GM18870 (cell line): ENCODE data around the gene TAB3.
"Not testable (repeated sequence)": the region's sequence is repeated elsewhere in the genome, so short reads cannot be mapped to it uniquely, and the experiment has no call there.

Source experiments
- ATAC-seq: cut with Tn5 transposase; IDR thresholded peaks from one replicate; pipeline ENCODE4 v1.9.1; 2021; ENCODE audit warnings: moderate library complexity; ENCODE audit not compliant: unreplicated experiment

Gene TAB3

GRCh38 chrX:30822068-30822681, 66.9 kb downstream of the TAB3 start:
- peak; percentile 81 for ATAC-seq

DNA sequence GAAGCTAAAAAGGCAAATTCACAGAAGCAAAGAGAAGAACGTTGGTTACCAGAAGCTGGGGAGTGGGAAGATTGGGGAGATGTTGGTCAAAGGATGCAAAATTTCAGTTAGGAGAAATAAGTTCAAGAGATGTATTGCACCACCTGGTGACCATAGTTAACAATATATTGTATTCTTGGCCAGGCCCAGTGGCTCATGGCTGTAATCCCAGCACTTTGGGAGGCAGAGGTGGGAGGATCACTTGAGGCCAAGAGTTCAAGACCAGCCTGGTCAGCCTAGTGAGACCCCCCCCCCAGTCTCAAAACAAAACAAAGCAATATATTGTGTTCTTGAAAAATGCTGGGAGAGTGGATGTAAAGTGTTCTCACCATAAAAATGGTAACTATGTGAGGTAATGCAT, 67.9 kb downstream of the TAB3 start:
- ATAC-seq = no peak

DNA sequence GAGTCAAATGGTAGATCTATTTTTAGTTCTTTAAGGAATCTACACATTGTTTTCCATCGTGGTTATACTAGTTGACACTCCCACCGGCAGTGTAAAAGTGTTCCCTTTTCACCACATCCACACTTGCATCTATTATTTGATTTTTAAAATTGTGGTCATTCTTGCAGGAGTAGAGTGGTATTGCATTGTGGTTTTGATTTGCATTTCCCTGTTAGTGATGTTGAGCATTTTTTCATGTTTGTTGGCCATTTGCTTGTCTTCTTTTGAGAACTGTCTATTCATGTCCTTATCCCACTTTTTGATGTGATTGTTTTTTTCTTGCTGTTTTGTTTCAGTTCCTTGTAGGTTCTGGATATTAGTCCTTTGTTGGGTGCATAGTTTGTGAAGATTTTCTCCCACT, 70.0 kb downstream of the TAB3 start:
- ATAC-seq = no peak

- no peak for ATAC-seq
These were observed 73.0 kb downstream of the TAB3 start for GRCh38 chrX:30816079-30816478.

GRCh38 chrX:30814978-30815377, 74.1 kb downstream of the TAB3 start:
- no peak for ATAC-seq

DNA sequence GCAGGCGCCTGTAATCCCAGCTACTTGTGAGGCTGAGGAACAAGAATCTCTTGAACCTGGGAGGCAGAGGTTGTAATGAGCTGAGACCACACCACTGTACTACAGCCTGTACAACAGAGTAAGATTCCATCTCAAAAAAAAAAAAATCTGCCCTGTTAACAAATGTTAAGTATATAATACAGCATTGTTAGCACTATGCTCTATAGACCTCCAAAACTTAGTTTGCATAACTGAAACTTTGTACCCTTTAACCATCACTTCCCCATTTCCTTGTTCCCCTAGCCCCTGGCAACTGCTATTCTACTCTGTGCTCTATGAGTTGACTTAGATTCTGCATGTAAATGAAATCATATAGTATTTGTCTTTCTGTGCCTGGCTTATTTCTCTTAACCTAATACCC, 76.7 kb downstream of the TAB3 start:
- peak; percentile 99 for ATAC-seq

GRCh38 chrX:30806187-30806728, 82.8 kb downstream of the TAB3 start:
- ATAC-seq = no peak

DNA sequence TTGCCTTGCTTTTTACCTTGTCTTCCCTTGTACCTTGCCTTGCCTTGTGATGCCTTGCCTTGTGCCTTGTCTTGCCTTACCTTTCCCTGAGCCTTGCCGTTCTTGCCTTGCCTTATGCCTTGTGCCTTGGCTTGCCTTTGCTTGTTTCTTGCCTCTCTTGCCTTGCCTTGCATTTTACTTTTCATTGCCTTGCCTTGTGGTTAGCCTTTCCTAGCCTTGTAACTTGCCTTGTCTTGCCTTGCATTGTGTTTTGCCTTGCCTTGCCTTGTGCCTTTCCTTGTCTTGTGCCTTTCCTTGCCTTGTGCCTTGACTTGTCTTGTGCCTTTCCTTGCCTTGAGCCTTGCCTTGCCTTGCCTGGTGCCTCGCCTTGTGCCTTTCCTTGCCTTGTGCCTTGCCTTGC, 84.6 kb downstream of the TAB3 start:
- ATAC-seq = no peak

- ATAC-seq = no peak
These were observed 88.2 kb downstream of the TAB3 start for GRCh38 chrX:30800901-30801300.

- ATAC-seq = no peak
These were observed 89.7 kb downstream of the TAB3 start for GRCh38 chrX:30799327-30799726.

DNA sequence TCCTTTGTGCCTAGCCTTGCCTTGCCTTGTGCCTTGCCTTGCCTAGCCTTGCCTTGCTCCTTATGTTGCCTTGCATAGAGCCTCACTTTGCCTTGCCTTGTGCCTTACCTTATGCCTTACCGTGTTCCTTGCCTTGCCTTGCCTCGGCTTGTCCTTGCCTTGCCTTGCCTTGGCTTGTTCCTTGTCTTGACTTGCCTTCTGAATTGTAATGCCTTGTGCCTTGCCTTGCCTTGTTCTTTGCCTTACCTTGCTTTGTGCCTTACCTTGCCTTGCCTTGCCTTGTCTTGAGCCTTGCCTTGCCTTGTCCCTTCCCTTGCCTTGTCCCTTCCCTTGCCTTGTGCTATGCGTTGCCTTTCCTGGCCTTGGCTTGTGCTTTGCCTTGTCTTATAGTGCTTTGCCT, 90.2 kb downstream of the TAB3 start:
- no peak for ATAC-seq

- ATAC-seq = not testable (repeated sequence)
These were observed 91.8 kb downstream of the TAB3 start for GRCh38 chrX:30797301-30797700.

GRCh38 chrX:30795981-30796958, 92.8 kb downstream of the TAB3 start:
- ATAC-seq = no peak

DNA sequence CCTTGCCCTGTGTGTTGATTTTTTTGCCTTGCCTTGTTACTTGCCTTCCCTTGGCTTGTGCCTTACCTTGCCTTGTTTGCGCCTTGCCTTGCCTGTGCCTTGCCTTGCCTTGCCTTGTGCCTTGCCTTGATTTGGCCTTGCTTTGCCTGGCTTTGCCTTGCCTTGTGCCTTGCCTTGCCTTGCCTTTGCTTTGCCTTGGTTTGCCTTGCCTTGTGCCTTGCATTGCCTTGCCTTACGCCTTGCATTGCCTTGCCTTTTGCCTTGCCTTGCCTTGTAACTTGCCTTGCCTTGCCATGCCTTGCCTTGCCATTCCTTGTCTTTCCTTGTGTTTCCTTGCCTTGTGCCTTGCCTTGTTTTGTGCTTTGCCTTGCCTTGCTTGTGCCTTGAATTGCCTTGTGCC, 94.6 kb downstream of the TAB3 start:
- no peak for ATAC-seq

DNA sequence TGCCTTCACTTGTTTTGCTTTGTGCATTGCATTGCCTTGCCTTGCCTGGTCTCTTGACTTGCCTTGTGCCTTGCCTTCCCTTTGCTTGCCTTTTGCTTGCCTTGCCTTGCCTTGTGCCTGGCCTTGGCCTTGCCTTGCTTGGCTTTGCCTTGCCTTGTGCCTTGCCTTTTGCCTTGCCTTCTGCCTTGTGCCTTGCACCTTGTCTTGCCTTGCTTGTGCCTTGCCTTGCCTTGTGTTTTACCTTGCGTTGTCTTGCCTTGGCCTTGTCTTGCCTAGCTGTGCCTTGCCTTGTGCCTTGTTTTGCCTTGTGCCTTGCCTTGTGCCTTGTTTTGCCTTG, 95.3 kb downstream of the TAB3 start:
- ATAC-seq = no peak

DNA sequence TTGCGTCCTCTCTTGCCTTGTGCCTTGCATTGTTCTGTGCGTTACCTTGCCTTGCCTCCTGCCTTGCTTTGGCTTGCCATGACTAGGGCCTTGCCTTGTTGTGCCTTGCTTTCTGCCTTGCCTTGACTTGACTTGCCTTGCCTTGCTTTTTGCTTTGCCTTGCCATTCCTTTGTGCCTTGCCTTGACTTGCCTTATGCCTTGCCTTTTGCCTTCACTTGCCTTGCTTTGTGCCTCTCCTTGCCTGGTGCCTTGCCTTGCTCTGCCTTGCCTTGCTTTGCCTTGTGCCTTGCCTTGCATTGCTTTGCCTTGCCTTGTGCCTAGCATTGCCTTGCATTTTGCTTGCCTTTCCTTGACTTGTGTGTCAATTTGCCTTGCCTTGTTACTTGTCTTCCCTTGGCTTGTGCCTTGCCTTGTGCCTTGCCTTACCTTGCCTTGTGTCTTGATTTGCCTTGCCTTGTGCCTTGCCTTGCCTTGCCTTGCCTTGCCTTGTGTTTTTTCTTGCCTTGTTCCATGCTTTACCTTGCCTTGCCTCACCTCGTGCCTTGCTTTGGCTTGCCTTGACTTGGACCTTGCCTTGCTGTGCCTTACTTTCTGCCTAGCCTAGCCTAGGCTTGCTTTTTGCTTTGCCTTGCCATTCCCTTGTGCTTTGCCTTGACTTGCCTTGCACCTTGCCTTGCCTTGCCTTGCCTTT, 95.8 kb downstream of the TAB3 start:
- no peak for ATAC-seq

- ATAC-seq = no peak
These were observed 97.5 kb downstream of the TAB3 start for GRCh38 chrX:30791296-30792278.

GRCh38 chrX:30787012-30787411, 102.0 kb downstream of the TAB3 start:
- no peak for ATAC-seq

GRCh38 chrX:30786374-30786773, 102.7 kb downstream of the TAB3 start:
- ATAC-seq = no peak

DNA sequence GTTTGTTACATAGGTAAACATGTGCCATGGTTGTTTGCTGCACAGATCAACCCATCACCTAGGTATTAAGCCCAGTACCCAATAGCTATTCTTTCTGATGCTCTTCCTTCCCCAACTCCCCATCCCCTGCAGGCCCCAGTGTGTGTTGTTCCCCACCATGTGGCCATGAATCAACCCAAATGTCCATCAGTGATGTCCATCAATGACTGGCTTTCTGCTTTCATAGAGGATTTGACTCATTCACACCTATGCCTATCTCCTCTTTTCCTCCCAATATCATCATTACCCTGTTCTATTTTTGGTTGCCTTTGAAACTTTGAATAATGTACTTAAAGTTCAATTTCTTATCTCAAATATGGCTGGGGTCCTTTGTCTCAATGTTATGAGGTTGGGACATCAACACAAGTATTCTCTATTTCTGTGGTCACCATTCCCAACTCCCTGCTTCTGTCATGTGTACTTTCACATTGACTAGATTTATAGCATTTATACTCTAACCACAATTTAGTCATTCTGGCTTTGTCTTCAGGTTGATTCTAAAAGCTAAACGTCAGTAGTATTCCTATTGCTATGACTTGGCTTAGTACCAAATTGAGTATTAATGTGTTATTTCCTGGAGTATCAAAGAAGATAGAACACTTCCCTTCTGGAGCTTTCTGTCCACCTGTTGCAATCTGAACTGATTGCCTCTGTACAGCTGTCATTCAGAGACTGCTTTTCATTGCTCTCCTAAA, 107.2 kb downstream of the TAB3 start:
- ATAC-seq = peak; percentile 50
